A549 (cell line): ENCODE data around the gene ANO3.

ENCODE experiments used
- CBX2 ChIP-seq: fragments of 200-600 bp; sonication (generic); IDR thresholded peaks from 2 replicates; pipeline ENCODE4 v1.6.1; 2016; ENCODE audit warnings: low read depth, mild to moderate bottlenecking, borderline replicate concordance
- CHD2 ChIP-seq: fragments of 150-350 bp; IDR thresholded peaks from 2 replicates; pipeline ENCODE4 v1.6.1; 2014; ENCODE audit warnings: low read length; ENCODE audit not compliant: partially characterized antibody
- CHD4 ChIP-seq: fragments of 200-600 bp; sonication (generic); IDR thresholded peaks from 2 replicates; pipeline ENCODE4 v1.6.1; 2016; ENCODE audit warnings: antibody characterized with exemption, mild to moderate bottlenecking, borderline replicate concordance
- CTCF ChIP-seq: fragments of >200 bp; sonication (Bioruptor Twin); formaldehyde crosslinking; IDR thresholded peaks from 3 replicates; pipeline ENCODE4 v1.5.1; 2016
- EHMT2 ChIP-seq: fragments of 200-600 bp; sonication (generic); IDR thresholded peaks from 2 replicates; pipeline ENCODE4 v1.6.1; 2016; ENCODE audit warnings: antibody characterized with exemption, low read depth, mild to moderate bottlenecking, moderate library complexity
- KDM1A ChIP-seq: fragments of 200-600 bp; sonication (generic); IDR thresholded peaks from 2 replicates; pipeline ENCODE4 v1.6.1; 2016; ENCODE audit warnings: low read depth, mild to moderate bottlenecking
- POLR2A ChIP-seq: IDR thresholded peaks from 2 replicates; pipeline ENCODE4 v1.6.1; 2012; ENCODE audit warnings: mild to moderate bottlenecking, low read length
- RAD21 ChIP-seq, 2 experiments: fragments of >200 bp in 1 of 2; sonication (Bioruptor Twin) in 1 of 2; formaldehyde crosslinking in 1 of 2; IDR thresholded peaks in 1 of 2; conservative IDR thresholded peaks in 1 of 2; 2 replicates in 1 of 2; 3 replicates in 1 of 2; pipeline ENCODE4 v1.6.1; 2012 to 2018; ENCODE audit warnings: inconsistent platforms in 1 of 2
- RCOR1 ChIP-seq: fragments of 150-350 bp; IDR thresholded peaks from 2 replicates; pipeline ENCODE4 v1.6.1; 2014; ENCODE audit warnings: antibody characterized with exemption, low read length, low read depth
- REST ChIP-seq: fragments of 200-600 bp; sonication (generic); IDR thresholded peaks from 2 replicates; pipeline ENCODE4 v1.6.1; 2016; ENCODE audit warnings: antibody characterized with exemption, mild to moderate bottlenecking, moderate library complexity
- RFX5 ChIP-seq: fragments of 450-650 bp; IDR thresholded peaks from 2 replicates; pipeline ENCODE4 v1.7.1; 2014; ENCODE audit warnings: antibody characterized with exemption, mild to moderate bottlenecking, moderate library complexity
- ZNF302 ChIP-seq: fragments of 250-450 bp; sonication (Bioruptor Pico); IDR thresholded peaks from 2 replicates; pipeline ENCODE4 v1.9.0; 2021; ENCODE audit warnings: inconsistent platforms, mild to moderate bottlenecking, moderate library complexity

DNA sequence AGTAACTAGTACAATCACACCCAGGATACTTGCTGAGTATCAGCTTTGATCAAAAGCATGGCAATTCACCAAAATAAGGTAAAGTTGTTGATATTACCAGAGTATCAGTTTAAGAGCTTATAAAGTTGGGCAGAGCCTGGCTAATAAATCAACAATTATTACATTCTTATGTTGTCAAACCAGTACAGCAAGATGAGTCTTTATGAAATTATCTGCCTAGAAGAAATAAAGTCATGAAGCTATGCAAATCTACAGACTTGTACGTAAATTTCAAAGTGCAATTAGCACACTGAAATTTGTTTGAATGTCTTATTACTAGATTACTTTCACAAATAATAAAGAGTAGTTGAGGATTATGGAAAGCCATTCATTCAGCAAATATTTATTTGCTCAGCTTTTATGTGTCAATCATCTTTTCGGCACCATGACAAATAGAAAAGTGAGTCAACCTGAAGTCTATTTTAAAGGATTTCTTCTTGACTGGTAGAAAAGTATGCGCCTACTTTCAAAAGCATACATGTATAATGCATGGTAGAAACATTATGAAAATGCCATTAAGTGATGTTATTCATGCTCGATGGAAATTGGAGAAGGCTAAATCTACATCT lies 5.0 kb upstream of the ANO3 start:
- TF ChIP-seq ZNF302 (CRISPR knock-in tag) (no peak), CTCF (no peak), CHD4 (no peak), RCOR1 (no peak), CHD2 (no peak), KDM1A (no peak), POLR2A (no peak), EHMT2 (no peak), RFX5 (no peak), RAD21 (conservative IDR thresholded peaks at IDR 0.05 in 1 of 2, IDR thresholded peaks at IDR 0.05 in 1 of 2) (no peak), CBX2 (no peak), REST (no peak)
